Myocyte (in vitro differentiated cells): ENCODE data around the gene FOS. TPM values are rescaled to one million over a fixed set of nuclear protein-coding genes. Genes with fewer than 3 reads are reported as not detected.
A peak's percentile ranks its signal among the peaks of the same experiment; 100 is the strongest.

ENCODE experiments used
- DNase-seq: peaks from one replicate; pipeline ENCODE4 v3.0.0-alpha.2; 2012; ENCODE audit warnings: low read depth
- total RNA-seq: library from RNA; depleted of rRNA; stranded (reverse); fragments of >200 nt; gene quantifications from 2 replicates; pipeline ENCODE4 v1.2.3, GENCODE V29; 2014

FOS gene
- total RNA-seq, 1 donor from 2014 or later: 26.5 TPM

GRCh38 chr14:75249958-75250336, 28.7 kb upstream of the FOS start:
- DNase-seq: peak; percentile 82

DNA sequence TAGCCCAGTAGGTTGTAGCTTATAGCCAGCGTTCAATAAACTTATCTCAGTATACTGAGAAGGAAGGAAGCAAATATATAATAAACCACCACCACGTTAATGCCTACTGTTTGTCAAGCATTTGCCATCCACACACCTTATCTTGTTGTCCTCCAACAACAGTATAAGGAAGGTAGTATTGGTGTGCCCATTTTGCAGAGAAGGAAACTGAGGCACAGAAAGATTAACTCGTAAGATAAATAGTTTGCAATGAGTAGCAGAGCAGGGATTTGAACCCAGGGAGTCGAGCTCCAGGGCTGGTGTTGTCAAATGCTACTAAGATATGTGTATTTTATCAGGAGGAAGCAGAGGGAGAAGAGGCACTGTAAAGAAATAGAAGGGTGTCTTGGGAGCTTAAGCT, 27.8 kb upstream of the FOS start:
- no peak for DNase-seq

DNA sequence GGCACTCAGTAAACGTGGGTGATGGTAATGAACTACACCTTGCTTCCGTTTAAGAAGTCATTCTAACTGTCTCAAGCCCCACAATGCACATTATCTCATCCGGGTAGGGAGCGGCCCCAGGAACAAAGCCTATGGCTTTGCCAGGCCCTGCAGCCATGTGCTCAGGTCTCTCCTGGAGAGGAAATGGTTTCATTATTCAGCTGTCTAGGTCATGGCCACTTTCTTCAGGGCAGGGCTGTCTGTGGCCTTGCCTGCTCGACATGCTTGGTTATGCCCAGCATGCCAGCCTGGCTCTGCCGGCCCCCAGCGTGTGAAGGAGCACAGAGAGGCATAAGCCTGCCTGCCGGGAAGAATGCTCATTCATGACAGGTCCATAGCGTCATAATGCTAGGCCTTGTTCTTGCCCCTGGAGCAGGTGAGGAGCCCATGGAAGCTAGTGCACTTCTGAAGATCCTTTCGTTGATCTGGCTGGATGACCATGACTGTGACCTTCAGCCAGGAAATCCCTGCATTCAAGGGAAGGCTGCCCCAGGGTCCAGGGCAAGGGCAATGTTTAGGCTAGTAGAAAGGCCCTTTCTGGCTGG, 26.3 kb upstream of the FOS start:
- peak; percentile 71 for DNase-seq

GRCh38 chr14:75254381-75254822, 24.2 kb upstream of the FOS start:
- peak; percentile 90 for DNase-seq

- peak; percentile 58 for DNase-seq
These were observed 23.6 kb upstream of the FOS start for GRCh38 chr14:75254901-75255584.

DNA sequence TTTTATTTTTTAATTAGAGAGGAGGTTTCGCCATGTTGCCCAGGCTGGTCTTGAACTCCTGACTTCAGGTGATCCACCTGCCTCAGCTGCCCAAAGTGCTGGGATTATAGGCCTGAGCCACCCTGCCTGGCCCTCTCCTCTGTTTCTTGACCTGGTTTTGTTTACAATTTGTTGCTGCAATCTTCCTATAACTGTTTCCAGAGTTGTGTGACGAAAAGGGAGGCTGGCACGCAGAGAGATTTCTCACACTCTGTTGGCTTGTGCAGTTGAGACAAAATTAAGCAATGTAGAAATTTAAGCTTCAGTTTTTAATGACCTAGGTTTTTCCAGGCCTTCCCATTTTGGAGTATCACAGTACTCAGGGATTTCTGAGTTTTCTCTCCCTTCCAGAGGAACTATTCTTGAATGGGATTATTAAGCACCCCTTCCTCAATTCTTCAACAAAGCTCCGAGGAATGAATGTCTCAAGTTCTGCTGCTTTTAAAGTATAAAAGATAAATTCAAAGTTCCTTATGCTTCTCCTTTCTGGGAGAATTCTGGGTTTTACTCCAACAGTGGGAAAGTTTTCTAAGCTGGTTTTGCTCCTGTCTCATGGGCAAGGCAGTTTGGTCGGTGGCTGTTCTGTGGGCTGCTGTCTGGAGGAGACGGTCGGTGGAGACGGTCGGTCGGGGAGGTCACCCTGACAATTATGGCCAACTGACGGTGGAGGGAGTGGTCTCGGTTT, 20.4 kb upstream of the FOS start:
- DNase-seq: peak; percentile 37

DNA sequence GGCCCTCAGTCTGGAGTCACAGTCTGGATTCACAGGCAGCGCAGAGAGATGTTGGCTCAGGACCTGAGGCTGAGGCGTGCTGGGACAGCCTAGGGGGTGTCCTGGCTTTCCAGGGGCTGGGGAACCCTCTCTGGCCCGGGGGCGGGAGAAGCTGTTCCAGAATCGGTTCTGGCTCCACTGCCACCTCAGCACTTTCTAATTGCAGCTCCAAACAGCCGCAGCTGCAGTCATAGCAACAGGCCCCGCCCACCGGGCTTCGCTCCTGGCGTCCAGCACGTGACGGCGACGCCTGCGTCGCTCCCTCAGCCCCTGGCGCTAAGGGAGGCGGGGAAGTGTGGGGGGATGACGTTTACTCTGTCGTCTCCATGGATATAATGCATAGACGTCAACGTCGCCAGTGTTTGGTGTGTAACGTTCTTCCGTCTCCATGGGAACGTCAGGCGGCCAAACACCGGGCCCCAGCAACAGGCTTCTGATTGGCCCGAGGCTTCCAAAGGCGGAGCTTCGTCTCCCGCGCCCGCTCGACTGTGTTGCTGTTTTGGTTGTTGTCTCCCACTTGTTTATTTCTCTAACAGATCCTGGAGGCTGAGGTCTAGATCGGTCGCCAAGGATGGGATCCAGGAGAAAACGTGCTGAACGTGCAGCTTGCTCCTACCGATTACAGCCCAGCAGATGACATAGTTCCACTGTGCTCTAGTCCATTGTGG, 19.7 kb upstream of the FOS start:
- peak; percentile 99 for DNase-seq

GRCh38 chr14:75259510-75259855, 19.1 kb upstream of the FOS start:
- DNase-seq: peak; percentile 56

DNA sequence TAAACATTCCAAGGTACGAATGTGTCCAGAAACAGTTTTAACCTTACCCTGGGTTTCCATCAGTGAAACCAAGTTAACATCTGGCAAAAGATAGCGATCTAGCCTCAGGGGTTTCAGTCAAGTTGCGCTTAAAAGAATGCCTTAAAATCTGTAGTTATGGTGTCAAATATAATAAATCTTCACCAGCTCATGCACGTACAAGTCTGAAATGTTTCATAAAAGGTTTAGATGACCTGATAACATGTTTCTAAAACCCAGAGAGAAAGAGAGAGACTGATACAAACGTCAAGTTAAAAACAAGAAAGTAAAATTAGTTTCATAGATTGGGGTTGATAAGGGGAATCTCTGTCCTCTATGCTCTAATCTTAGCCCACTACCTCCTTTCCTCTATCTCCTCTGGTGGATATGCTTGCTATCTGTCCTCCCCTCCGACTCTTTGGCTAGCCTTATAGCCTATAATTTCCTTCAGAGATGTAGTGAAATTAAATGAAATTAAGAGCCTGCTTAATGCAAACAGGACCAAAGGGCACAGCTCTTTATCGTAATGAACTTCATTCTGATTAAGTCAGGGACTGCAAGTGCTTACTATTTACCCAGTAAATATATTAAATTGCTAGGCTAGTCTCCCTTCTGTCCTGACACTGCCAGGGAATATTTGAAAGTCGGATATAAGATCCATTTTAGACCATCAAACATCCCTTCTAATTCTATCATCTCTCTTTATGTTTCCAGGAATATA, 18.4 kb upstream of the FOS start:
- no peak for DNase-seq

DNA sequence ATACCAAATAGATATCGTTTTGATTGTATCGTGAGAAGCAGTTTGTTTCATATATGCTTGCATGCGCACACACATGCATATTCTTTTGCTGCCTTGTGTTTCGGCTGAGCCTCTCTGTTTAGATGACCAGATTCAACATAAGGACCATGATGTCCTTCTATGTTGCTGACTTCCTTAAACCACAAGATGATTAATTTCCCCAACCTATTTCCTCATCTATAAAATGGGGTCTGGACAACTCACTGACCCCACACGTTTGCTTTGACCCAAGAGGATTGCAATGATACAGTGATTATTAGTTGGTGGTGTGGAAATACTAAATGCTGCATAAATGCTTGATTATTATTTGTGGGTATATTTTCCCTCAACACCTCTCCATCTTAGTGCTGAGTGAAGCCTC, 16.8 kb upstream of the FOS start:
- no peak for DNase-seq

DNA sequence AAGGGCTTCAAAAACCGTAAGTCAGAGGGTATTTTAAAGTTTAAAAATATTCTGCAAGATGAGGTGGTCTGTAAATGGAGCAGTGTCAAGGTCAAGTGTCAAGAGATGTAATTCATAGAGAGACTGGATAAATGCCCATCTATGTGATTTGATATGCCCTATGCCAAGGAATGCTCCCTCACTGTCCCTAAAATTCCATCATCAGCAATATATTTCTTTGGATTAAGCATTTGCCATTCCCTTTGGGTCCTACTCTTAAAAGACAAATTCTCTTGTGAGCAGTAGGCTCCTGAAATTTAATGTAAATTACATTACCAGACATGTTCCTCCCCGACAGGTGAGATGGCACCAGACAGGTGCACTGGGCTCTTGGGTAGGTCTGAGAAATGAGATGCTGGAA, 16.0 kb upstream of the FOS start:
- DNase-seq: no peak

GRCh38 chr14:75264036-75264435, 14.6 kb upstream of the FOS start:
- no peak for DNase-seq

- peak; percentile 72 for DNase-seq
These were observed 11.4 kb upstream of the FOS start for GRCh38 chr14:75267141-75267721.

GRCh38 chr14:75268633-75269550, 9.7 kb upstream of the FOS start:
- no peak for DNase-seq

DNA sequence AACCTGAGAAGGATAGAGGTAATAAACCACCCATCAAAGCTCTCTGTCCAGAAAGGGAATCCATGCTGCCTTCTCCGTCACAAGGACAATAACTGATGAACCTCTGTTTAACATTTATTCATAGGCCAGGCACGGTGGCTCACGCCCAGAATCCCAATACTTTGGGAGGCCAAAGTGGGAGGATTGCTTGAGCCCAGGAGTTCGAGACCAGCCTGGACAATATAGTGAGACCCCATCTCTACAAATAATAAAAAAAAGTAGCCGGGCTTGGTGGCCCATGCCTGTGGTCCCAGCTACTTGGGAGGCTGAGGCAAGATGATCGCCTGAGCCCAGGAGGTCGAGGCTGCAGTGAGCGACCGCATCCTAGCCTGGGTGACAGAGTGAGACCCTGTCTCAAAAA, 7.1 kb upstream of the FOS start:
- no peak for DNase-seq

DNA sequence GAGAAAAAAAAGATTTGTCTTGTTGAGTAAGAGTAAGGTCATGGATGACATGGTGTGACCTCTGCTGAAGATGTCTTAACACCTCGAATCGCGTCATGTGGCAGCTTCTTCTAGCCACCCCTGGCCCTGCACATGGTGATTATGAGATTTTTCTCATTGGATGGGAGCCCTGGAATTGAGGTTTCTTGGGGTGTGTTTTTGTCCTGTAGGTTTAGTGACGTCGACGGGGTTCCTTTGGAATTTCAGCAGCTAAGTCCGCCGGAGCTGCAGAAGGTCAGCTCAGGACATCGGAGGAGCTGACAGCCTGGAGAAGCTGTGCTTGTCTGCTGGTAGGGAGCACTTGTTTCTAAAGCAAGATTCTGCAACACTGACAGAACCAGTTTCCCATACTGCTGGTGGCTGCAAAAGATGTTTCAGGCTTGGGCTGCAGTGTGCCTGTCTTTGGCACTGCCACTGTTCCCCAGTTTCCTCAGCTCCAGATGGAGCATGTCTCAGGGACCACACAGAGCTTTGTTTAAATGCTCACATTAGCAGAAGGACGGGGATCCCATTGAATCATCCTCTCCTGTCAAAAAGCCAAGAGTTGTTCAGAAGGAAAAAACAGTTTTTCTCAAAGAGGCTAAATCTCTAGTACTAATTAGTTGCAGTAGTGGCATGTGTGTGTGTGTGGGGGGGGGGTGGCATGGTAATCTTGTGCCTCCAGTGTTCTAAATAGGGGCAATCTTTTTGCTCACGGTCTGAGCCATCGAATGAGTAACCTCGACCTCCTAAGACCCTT, 5.2 kb upstream of the FOS start:
- DNase-seq: peak; percentile 47

DNA sequence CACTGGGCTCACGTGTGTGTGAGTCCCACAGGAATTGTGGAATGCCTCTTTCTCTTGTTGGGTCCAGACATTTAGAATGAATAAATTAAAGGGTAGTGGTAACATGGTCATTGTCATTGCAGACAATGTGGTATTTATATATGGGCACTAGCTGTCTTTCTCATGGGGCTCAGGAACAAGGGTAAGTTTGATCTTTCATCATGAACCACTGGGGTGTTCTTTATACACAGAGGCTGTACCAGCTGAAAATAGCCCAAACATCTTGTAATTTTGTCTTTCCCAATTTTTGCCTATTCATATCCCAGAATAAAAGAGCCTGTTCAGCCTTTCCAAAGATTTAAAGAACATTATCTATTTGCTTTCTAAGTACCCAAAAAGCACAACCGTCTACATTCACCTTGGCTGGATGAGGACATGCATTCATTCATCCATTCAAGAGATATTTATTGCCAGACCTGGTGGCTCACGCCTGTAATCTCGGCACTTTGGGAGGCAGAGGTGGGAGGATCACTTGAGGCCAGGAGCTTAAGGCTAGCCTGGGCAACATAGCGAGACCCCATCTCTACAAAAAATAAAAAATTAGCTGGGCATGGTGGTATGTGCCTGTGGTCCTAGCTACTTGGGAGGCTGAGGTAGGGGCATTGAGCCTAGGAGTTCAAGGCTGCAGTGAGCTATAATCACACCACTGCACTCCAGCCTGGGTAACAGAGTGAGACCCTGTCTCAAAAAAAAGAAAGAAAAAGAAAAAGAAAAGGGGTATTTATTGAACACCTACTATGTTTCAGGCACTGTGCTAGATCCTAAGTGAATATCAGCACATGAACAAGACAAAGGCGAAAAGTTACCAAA, 4.4 kb upstream of the FOS start:
- DNase-seq: no peak

DNA sequence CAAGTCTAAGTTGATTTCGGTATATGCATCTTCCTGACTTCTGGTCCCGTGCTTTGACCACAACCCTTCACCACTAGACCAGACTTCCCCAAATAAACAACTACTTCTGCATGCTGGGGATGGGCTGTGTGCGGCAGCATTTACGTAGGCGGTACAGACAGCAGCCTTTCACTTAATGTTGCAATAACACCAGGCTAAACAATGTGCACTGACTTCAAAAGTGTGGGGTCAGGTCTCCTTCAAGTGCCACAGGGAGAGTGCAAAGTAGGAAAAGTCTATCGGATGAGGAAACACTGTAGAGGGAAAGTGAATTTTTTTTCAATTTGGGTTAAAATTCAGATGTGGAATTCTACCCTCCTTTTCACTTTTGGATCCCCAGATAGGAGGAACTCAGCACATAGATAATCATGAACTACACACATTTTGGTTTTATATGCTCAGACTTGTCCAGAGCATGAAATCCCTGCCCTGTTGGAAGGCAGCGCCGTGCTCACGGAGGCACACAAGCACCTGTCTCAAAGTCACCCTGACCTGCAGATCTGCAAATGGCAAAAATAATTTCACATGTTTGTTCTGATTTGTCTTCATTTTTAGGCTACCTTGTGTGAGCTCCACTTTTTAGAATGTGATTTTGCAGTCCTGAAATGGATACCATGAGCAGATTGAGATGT, 3.6 kb upstream of the FOS start:
- DNase-seq: no peak
